Adipocyte (in vitro differentiated cells): ENCODE measurements around the gene LMO4.

ENCODE experiments used
- DNase-seq: peaks from one replicate; pipeline ENCODE4 v3.0.0-alpha.2; 2015; ENCODE audit warnings: low read depth
- H3K27me3 ChIP-seq: replicated peaks from 2 replicates; pipeline ENCODE4 v1.7.0; 2013; ENCODE audit warnings: mild to moderate bottlenecking, low read length, moderate library complexity; ENCODE audit not compliant: control insufficient read depth, insufficient read depth
- H3K36me3 ChIP-seq: 2 replicates; pipeline ENCODE4 v1.7.0; 2013; ENCODE audit warnings: low read length, mild to moderate bottlenecking, moderate library complexity; ENCODE audit not compliant: control insufficient read depth, insufficient read depth, severe bottlenecking
- H3K4me1 ChIP-seq: 2 replicates; pipeline ENCODE4 v1.7.0; 2013; ENCODE audit warnings: mild to moderate bottlenecking, low read length, moderate library complexity; ENCODE audit not compliant: control insufficient read depth, insufficient read depth
- H3K4me3 ChIP-seq: 2 replicates; pipeline ENCODE4 v1.7.0; 2013; ENCODE audit warnings: mild to moderate bottlenecking, low read length, moderate library complexity
- H3K9ac ChIP-seq: 2 replicates; pipeline ENCODE4 v1.7.0; 2013; ENCODE audit warnings: mild to moderate bottlenecking, low read length, moderate library complexity
- H3K9me3 ChIP-seq: 2 replicates; pipeline ENCODE4 v1.7.0; 2013; ENCODE audit warnings: mild to moderate bottlenecking, low read length, moderate library complexity; ENCODE audit not compliant: control insufficient read depth

LMO4 gene

DNA sequence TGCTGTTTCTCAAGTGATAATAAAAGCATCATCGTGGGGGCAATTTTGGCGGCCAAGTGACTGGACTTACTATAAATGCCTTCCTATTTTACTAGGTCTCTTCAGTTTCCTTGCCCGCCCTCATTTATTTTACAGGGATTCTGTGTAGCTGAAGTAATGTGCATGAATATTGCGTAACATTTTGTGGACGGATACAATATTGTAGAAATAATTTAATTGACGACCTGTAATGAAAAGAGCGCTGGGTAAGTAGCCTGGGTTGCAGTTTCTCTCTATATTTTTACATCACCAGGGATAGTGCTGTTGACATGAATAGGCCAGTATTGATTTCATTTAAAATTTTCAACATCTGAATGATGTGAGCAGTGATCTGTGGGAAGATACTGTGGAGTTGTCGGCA, 28.1 kb upstream of the LMO4 start:
- H3K9me3 ChIP-seq = no peaks in the 10 kb centered on the region
- no peak overlapping the region for H3K4me3 ChIP-seq
- H3K36me3 ChIP-seq = no peaks in the 10 kb centered on the region
- DNase-seq = no peak
- H3K9ac ChIP-seq = no peak overlapping the region
- peaks cover 2% of the 10 kb centered on the region for H3K4me1 ChIP-seq
- H3K27me3 ChIP-seq = no peaks in the 10 kb centered on the region

DNA sequence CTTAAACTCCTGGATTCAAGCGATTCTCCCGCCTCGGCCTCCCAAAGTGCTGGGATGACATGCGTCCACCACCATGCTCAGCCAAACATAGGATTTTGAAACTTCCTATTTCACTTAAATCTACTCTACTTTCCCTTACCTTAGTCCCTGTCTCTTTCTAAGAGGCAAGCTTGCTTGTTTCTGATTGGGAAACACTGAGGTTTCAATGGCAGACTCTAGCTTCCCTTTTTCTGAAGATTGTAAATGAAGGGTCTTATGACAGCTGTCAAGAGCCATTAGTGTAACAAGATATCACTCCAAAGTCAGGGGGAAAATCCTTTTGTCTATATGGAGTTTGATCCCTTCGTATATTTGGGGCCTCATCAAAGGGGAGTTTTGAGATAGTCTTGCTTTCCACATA, 23.5 kb upstream of the LMO4 start:
- no peak overlapping the region for H3K4me3 ChIP-seq
- H3K36me3 ChIP-seq = no peaks in the 10 kb centered on the region
- H3K27me3 ChIP-seq = no peaks in the 10 kb centered on the region
- H3K4me1 ChIP-seq = peaks cover 3% of the 10 kb centered on the region
- H3K9ac ChIP-seq = no peak overlapping the region
- DNase-seq = no peak
- no peaks in the 10 kb centered on the region for H3K9me3 ChIP-seq

DNA sequence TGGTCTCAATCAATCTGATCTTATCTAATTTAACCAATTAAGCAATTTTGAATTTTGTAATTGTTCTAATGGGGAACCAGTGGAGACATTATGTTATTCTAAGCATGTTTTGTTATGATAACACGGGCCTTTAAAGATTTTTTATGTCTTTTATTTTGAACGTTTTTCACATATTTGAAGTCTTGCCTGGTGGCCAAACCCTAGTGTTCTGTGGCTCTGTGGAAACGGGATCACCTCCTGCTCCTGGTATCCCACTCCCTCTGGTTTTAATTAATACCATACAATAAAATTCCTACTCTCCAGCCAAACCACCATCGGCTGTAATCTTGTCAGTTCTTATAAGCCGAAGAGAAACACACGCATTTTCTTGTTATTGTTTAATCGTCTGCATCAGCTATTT, 22.9 kb upstream of the LMO4 start:
- Histone ChIP-seq H3K27me3 (no peaks in the 10 kb centered on the region), H3K36me3 (no peaks in the 10 kb centered on the region), H3K9ac (no peak overlapping the region), H3K9me3 (no peaks in the 10 kb centered on the region), H3K4me3 (no peak overlapping the region), H3K4me1 (peaks cover 3% of the 10 kb centered on the region)
- peak; percentile 56 for DNase-seq

DNA sequence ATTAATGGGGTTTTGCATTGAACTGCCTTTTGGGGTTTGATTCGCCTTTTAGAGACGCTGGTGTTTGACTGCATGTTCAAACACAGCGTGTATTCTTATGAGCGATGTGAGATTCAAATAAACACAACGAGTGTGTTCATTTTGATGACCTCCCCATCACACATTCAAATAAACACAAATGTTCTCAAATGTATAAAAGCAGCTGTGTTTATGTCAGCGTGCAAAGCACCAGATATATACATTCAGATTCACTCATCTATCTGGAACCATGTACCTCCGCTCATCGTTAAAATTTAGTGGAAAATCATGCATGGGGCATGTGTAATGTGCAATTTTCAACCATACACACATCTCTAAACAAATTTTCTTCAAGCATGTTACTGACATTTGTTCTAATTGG, 21.4 kb upstream of the LMO4 start:
- Histone ChIP-seq H3K4me3 (no peak overlapping the region), H3K36me3 (no peaks in the 10 kb centered on the region), H3K9me3 (no peaks in the 10 kb centered on the region), H3K4me1 (peaks cover 3% of the 10 kb centered on the region), H3K27me3 (no peaks in the 10 kb centered on the region), H3K9ac (no peak overlapping the region)
- no peak for DNase-seq

DNA sequence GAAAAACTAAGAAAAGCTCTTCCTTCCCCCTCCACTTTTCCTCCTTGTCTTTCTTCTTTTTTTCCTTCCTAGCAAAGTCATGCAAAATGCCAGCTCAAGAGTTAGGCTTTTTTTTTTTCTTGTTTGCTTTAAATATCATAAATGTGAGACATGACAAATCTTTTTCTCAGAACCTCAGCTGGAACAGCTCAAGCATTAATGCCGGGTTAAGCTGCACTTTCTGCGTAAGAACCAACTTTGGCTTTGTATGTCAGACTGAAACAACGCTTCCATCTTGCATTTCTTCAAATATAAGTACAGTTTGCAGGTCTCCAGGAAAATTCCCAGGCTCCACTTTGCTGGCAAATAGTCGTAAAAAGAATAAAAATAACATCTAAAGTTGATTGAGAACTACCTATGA, 20.7 kb upstream of the LMO4 start:
- Histone ChIP-seq H3K36me3 (no peaks in the 10 kb centered on the region), H3K9ac (no peak overlapping the region), H3K27me3 (no peaks in the 10 kb centered on the region), H3K4me1 (peaks cover 3% of the 10 kb centered on the region), H3K9me3 (no peaks in the 10 kb centered on the region), H3K4me3 (no peak overlapping the region)
- DNase-seq = no peak

DNA sequence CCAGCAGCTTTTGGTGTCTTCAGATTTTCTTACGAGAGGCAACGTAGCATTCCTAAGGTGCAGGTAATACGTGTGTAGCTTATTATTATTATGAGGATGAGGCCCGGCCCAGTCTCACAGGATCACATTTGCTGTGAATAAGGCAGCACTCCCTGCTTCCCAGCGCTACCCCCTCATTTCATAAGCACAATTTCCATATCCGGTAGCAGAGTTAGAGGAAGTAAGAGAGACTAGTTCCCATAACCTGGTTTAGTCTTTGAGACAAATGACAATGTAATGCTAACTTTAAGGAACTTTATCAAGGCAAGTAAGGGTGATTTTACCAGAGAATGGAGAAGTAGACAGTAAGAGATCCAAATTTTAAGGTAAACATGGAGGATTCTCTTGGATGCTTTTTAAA, 14.6 kb upstream of the LMO4 start:
- no peak overlapping the region for H3K4me3 ChIP-seq
- no peaks in the 10 kb centered on the region for H3K36me3 ChIP-seq
- H3K27me3 ChIP-seq = no peaks in the 10 kb centered on the region

DNA sequence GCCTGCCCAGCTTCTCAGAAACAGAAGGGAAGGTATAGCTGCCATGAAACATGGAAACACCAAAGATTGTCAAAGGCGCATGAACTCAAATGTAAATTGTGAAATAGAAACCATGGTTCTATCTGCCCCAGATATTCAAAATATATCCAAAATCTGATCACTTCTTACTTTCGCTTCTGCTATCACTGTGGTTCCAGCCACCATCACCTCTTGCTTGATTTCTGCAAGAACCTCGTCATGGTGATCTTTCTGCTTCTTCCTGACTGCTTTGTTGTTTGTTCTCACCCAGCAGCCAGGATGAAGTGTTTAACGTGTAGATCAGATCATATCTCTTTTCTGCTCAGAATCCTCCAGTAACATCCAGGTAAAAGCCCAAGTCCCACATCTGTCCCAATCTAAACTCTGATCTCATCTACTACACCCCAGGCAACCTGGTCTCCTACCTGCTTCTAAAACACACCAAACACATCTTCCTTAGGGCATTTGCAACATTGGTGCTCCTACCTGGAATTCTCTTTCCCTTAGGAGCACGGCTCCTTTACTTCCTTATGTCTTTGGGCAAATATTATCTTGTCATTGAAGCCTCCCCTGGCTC, 10.5 kb upstream of the LMO4 start:
- no peaks in the 10 kb centered on the region for H3K27me3 ChIP-seq
- no peak overlapping the region for H3K4me3 ChIP-seq
- H3K9me3 ChIP-seq = no peaks in the 10 kb centered on the region
- DNase-seq = no peak
- no peaks in the 10 kb centered on the region for H3K4me1 ChIP-seq
- no peak overlapping the region for H3K9ac ChIP-seq
- no peaks in the 10 kb centered on the region for H3K36me3 ChIP-seq

More for the DNA sequence above, 14.6 kb upstream of the LMO4 start:
- DNase-seq = no peak
- Histone ChIP-seq H3K9ac (no peak overlapping the region), H3K9me3 (no peaks in the 10 kb centered on the region), H3K4me1 (no peaks in the 10 kb centered on the region)

DNA sequence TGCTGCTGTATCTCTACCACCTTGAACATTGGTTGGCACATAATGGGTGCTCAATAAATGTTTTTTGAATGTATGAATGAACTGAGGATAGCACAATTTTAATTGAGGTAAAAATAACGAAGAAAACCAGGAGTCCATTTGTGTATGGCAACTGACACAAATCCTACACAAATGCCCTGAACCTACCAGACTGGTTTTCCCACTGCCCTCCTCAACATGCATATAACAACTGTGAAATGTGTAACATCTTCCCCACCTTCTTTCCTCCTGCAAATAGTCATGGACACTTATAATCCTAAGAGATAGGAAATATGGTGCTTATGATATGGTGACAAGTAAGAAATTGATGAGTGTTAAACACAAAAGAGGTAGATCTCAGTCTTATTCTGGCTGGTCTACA, 9.9 kb upstream of the LMO4 start:
- Histone ChIP-seq H3K4me3 (no peak overlapping the region), H3K4me1 (no peaks in the 10 kb centered on the region), H3K27me3 (no peaks in the 10 kb centered on the region), H3K36me3 (no peaks in the 10 kb centered on the region), H3K9ac (no peak overlapping the region), H3K9me3 (no peaks in the 10 kb centered on the region)
- DNase-seq = no peak

DNA sequence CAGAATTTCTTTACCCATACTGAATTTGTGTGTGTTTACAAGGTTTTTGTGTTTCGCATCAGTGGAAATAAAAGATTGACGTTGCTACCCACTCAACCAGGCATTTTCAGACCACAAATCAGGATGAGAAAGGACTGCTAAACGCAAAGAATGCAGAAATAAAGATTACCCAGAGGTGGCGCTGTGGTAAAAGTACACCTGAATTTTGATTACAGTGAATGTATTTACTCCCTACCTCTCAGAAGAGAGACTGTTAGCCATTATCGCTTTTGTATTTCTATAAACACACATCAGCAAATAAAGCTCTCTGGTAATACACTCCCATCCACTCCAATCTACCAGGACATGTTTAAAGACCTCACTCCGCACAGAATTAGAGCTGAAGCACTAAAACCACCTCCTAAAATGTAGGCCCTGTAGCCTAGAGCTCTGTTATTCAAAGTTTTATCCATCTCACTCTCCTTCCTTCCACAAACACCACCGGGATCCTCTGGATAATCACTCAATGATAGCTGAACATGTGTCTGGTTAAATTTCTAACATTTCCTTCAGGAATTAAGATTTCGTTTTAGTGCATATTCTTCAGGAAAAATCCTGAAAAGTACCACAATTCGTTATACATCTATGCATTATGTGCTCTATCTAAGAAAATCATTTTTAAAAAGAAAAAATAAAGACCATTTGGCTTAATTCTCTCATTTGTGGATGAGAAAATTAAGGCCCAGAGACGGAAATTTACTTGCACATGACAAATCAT, 2.5 kb upstream of the LMO4 start:
- Histone ChIP-seq H3K9me3 (no peaks in the 10 kb centered on the region), H3K4me3 (no peak overlapping the region), H3K4me1 (peaks cover 8% of the 10 kb centered on the region), H3K9ac (no peak overlapping the region), H3K36me3 (no peaks in the 10 kb centered on the region), H3K27me3 (no peaks in the 10 kb centered on the region)
- DNase-seq = peak; percentile 83

DNA sequence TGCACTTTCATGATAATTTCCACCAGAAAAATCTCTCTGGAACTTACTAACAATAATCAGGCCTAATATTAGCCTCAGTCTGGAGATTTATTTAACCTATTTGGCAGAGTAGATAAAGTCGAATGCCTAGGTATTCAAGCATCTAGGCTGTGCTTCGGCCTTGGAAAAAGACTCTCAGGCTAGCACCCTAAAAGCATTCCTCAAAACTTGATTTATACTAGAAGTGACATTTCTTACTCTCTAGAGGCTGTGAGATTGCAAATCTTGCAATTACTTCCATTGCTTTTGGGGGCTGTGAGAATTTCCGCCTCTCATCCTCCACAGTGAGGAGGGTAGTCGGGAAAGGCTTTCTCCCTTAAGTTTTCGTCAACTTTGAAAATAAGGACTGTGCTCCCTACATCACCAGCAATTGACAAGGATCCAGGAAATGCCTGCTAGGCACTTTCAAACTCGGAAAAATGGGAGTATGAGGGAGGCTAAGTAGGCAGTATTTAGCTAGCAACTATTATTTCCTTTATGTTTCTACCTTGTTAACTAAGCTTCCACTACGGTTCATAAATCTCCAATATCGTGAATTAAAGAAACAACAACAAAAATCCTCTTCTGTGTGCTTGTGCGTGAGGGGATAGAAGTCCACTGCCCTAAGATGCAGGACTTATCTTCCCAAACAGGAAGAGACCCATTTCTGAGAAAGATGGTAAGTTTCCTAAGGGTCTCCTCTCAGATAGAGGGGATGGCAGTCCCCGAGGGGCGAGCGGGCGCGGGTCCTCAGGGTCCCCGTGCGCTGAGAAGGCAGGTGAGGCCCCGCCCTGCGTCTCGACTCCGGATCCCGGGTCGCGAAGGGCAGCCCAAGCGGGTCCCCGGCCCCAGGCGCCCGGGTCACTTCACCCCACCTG, 1.1 kb upstream of the LMO4 start:
- Histone ChIP-seq H3K9me3 (no peaks in the 10 kb centered on the region), H3K4me1 (peaks cover 13% of the 10 kb centered on the region)
- DNase-seq = peak; percentile 22

DNA sequence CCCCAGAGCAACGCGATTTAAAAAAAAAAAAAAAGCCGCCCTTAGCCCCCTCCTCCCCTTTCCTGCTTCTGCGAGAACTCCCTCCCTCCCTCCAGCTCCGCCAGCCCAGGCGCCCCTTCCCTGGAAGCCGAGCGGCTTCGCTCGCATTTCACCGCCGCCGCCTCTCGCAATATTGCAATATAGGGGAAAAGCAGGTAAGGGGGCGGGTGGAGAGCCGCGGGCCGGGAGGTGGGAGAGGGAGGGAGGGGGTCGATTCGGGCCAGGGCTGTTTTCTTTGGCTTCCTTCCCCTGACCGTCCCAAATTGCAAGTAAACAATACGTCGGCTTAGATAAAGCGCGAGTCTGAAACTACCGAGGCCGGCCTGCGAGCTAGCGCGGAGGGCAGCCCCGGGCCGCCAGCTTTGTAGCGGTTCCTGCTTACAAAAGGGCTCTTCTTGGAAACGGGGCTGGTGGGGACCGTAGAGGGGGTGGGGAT, 408 bp downstream of the LMO4 start:
- Histone ChIP-seq H3K9me3 (no peaks in the 10 kb centered on the region), H3K27me3 (no peaks in the 10 kb centered on the region), H3K9ac (peak overlapping the region; percentile 98), H3K36me3 (peaks cover 20% of the 10 kb centered on the region), H3K4me3 (peak overlapping the region; percentile 84), H3K4me1 (peaks cover 28% of the 10 kb centered on the region)
- peak; percentile 82 for DNase-seq

More for the DNA sequence above, 1.1 kb upstream of the LMO4 start:
- Histone ChIP-seq H3K36me3 (peaks cover 5% of the 10 kb centered on the region), H3K27me3 (no peaks in the 10 kb centered on the region), H3K9ac (peak overlapping the region; percentile 93), H3K4me3 (peak overlapping the region; percentile 84)
